ENCODE results near the gene SMARCD3. TPM values are rescaled to one million over a fixed set of nuclear protein-coding genes. Genes with fewer than 3 reads are reported as not detected.
A peak's percentile ranks its signal among the peaks of the same experiment; 100 is the strongest.

SMARCD3 gene
- total RNA-seq, result 132 TPM
- long read RNA-seq, transcript SMARCD3-203 (14 exons, 2,018 nt), result minor isoform, 17 of 215 reads
- long read RNA-seq, transcript SMARCD3-201 (13 exons, 1,993 nt), result major isoform, 153 of 215 reads
- long read RNA-seq, partial matches to known transcripts, result 20 of 215 reads
- long read RNA-seq, other reads (novel, unspliced or antisense), result 22 of 215 reads

DNA sequence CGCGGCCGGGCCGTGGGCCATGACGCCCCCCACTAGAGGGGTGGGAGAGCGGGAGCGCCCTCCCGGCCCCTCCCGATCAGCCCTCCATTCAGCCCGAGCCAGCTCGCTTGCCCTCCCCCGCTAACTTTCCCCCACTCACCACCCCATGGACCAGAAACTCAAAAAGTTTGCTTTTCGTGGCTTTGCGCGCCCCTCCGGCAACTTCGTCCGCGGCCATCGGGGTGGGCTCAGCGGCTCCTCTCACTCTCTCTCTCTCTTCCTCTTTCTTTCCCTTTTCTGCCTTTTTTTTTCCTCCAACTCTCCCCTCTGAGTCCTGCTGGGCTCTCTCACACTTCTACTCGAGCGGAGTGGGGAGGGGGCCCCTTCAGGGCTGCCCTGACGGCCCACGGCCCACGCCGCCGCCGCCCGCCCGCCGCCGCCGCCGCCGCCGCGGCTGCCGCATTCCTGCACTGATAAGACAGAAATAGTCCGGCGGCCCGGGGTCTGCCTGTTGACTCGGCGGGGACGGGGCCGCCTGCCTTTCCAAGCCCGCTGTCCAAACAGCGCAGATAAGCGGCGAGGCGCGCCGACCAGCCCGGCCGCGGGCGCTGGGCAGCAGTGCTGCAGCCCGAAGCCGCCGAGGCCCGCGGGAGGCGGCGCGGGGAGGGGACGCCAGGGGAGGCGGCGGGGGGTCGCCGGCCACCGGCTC is at the start of gene SMARCD3:
Gene SMARCD3 (minus strand): TSS at position 349 of the 688 bp plus-strand sequence. CDS start 132 bp downstream, at position 217.
- peak; percentile 58 for ATAC-seq
- intact Hi-C loops (cut with micrococcal nuclease), result no loop called here
- DNase-seq, result peak; percentile 89

DNA sequence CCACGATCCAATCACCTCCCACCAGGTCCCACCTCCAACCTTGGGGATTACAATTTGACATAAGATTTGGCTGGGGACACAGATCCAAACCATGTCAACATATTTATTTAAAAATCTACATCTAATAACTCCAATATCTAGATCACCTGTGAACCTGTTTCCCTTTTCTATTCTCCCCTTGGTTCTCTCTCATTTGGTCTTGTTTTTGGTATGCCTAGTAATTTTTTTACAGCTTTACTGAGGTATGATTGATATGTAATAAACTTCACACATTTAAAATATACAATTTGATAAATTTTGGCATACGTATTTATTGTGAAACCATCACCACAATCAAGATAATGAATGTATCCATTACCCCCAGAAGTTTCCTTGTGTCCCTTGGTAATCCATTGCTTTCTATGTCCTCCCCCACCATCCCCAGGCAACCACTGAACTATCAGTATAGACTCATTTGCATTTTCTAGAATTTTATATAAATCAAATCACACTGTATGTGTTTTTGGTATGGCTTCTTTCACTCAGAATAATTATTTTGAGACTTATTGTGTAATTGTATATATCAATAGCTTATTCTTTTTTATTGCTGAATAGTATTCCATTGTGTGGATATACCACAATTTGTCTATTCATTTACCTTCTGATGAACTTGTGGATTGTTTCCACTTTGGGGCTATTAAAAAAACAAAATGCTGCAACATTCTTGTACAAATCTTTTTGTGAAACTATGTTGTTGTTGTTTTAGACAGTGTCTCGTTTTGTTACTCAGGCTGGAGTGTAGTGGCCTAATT is 47.9 kb upstream of the SMARCD3 start:
- intact Hi-C loops (cut with micrococcal nuclease), result no loop called here
- ATAC-seq (no peak), DNase-seq (no peak)

DNA sequence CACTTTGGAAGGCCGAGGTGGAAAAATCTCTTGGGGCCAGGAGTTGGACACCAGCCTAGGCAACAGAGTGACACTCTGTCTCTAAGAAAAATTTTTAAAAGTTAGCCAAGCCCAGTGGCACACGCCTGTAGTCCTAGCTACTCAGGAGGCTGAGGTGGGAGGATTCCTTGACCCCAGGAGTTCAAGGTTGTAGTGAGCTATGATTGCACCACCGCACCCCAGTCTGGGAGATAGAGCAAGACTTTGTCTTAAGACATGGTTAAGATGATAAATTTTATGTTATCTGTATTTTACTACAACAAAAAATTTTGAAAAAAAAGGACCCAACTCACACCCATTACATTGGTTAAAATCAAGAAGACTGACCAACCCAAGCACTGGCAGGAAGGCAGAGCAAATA is 44.4 kb upstream of the SMARCD3 start:
- DNase-seq (no peak), ATAC-seq (no peak)
- intact Hi-C loops (cut with micrococcal nuclease), result no loop called here

DNA sequence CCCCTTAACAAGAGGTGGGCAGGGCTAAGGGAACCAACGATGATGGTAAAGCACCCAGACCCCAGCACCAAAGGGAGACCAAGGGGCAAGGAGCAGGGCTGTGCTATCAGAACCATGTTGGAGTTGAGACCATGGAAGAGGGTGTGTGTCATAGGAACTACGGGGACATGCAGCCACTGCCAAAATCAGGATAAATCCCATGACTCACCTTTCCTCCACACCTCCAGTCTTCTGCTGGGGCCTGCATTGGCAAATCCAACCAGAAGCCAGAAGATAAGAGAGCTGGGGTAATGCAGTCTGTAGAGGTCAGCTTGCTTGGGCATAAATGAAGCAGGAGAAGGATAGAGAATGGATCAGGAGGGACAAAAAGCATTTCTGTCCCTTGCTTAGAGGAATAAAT is 42.7 kb upstream of the SMARCD3 start:
- no peak for ATAC-seq
- no peak for DNase-seq
- intact Hi-C loops (cut with micrococcal nuclease), result no loop called here

DNA sequence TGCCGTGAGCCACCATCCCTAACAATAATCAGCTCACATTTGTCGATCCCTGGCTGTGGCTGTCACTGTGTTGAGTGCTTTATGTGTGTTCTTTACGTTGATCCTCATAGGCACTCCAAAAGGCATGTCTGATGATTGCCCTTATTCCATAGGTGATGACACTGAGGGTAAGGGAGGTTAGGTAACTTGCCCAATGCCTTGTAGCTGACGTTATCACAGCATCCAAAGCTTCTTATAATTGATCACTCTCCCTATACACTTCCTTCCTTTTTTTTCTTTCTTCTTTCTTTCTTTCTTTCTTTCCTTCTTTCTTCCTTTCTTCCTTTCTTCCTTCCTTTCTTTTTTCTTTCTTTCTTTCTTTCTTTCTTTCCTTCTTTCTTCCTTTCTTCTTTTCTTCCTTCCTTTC is 41.9 kb upstream of the SMARCD3 start:
- no peak for ATAC-seq
- no peak for DNase-seq
- intact Hi-C loops (cut with micrococcal nuclease), result no loop called here

DNA sequence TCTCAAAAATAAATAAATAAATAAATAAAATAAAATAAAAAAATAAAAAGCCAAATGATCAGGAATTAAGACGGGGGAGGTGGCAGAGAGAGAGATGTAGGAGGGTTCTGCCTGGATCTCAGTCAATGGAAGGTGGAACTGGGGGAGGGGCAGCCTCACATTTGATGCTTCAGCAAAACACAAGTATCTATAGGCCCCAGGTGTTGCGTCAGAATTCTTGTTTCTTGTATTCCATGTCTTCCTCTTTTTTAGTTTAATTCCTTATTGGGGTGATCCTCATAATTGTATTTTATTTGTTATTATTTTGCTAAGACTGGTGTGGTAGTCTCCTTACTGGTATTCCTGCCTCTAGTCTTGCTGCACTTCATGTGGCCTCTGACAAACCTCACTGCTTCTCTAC is 41.4 kb upstream of the SMARCD3 start:
- ATAC-seq, result no peak
- DNase-seq, result no peak
- intact Hi-C loops (cut with micrococcal nuclease), result no loop called here

DNA sequence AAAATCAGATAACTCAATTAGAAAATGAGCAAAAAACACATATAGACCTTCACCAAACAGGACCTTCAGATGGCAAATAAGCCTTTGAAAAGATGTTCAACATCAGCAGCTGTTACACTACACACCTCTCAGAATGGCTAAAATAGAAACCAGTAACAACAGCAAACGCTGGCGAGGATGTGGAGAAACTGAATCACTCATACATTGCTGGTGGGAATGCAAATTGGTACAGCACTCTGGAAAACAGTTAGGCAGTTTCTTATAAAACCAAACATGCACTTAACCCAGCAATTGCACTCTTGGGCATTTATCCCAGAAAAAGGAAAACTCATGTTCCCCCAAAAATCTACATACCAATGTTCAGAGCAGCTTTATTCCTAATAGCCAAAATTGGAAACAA is 37.7 kb upstream of the SMARCD3 start:
- intact Hi-C loops (cut with micrococcal nuclease), result no loop called here
- no peak for ATAC-seq
- DNase-seq, result no peak

DNA sequence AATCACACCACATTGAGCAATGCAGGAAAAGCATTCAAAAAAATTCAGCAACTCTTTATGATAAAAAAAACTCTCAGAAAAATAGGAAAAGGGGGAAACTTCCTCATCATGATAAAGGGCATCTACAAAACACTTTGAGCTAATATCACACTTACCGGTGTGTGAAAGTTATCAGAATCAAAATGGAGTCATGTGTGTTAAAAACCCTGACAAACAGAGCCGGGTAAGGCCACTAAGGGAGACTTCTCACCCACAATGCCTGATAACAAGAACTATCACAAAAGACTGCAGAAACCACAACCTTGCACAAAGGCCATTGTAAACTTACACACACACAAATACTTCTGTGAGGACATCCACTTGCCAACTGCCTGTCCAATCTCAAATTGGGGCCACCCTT is 34.8 kb upstream of the SMARCD3 start:
- DNase-seq, result no peak
- intact Hi-C loops (cut with micrococcal nuclease), result no loop called here
- ATAC-seq, result no peak

DNA sequence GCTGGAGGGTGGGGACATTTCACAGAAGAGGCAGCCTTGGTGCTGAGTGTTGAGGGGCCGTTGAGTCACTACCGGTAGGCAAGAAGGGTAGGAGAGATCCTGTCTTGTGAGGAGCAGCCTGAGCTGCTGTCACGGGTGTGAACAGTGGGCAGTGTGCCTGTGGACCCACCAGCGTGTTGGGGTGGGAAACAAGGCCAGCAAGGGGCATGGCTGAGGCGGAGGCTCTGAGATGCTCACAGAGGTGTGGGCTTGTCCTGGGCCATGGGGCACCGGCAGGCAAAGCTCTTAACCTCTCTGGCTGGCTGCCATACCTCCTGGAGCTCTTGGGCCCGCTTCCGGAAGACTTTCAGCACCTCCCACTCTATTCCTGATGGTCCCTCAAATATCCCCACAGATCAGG is 33.6 kb upstream of the SMARCD3 start:
- ATAC-seq (no peak), DNase-seq (no peak)
- intact Hi-C loops (cut with micrococcal nuclease), result no loop called here

DNA sequence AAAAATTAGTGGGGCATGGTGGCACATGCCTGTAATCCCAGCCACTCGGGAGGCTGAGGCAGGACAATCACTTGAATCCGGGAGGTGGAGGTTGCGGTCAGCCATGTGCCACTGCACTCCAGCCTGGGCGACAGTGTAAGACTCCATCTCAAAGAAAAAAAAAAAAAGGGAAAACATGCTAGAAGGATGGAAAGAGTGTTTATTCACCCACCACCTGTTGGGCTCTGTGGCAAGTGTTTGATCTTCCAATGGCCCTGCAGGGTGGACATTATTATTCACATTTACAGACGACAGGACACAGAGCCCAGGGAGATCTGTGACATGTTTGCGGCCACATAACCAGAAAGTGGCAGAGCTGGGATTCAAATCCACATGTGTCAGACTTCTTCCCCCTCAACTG is 33.2 kb upstream of the SMARCD3 start:
- intact Hi-C loops (cut with micrococcal nuclease), result no loop called here
- DNase-seq (no peak), ATAC-seq (no peak)

DNA sequence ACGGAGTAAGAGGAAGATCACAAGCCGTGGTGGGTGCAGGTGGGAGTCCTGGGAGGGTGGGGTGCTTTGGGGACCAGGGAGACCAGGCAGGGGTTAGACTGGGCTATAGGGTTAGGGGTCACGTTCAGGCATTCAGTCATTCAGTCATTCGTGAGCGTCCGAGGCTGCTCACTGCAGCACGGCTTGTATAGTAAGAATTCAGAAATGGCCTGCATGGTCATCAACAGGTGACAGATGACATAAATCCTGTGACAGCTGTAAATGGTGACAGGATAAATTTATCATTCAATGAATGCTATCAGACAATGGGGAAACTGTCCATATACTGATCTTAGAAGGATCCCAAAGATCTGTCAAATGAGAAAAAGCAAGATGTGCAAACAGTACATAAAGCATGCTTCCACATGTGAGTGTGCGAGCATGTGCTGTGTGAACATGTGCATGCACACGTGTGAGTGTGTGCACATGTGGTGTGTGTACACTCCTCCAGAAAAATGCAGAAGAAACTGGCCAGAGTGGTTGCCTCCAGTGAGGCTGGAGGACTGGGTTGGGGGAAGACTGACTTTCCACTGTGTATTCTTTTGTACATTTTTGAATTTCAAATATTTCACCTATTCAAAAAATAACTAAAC is 32.0 kb upstream of the SMARCD3 start:
- intact Hi-C loops (cut with micrococcal nuclease), result no loop called here
- ATAC-seq (no peak), DNase-seq (no peak)

DNA sequence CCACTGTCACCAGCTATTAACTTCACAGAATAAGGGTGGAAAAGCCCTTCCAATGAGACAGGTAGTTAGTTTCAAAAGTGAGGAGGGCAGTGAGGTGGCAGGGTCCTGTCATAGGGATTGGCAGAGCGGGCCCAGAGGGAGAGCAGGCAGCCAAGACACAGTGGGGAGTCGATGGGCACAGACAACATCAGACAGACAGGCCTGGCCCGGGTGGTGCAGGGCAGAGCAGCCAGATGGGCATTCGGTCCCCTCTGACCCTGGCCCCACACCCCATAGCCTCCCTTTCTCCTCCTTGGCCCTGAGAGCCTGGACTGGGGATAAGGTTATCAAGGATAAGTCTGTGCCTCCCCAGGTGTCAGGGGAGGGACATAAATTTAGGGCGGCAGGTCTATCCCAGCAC is 31.4 kb upstream of the SMARCD3 start:
- DNase-seq (no peak), ATAC-seq (no peak)
- intact Hi-C loops (cut with micrococcal nuclease), result no loop called here

DNA sequence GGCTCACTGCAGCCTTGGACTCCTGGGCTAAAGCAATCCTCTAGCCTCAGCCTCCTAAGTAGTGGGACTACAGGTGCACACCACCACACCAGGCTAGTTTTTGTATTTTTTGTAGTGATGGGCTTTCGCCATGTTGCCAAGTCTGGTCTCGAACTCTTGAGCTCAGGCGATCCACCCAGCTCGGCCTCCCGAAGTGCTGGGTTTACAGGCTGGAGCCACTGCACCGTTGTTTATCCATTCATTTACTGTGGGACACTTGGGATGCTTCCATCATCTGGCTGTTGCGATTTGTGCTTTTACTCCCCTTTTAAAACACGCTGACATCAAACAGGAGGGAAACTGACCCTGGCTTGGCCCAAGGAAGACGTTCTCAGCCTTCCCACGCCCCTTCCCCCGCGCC is 30.5 kb upstream of the SMARCD3 start:
- no peak for DNase-seq
- no peak for ATAC-seq
- intact Hi-C loops (cut with micrococcal nuclease), result no loop called here

DNA sequence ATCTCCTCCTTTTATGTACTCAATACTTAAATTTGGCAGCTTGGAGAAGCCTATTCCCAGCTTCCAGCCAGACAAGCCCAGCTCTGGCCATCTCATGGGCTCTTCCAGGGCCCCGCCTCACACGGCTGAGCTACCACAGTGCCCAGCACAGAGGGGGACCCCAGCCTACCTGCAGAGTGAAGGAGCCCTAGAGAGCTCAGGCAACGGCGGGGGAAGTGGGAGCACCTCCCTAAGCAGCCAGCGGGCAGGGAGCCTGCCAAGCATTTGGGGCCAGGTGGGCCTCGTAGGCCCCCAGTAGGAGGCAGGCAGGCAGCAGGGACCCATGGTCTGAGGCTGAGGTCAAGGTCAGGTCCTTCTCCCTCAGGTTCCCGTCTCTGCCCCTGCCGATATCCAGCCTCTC is 29.1 kb upstream of the SMARCD3 start:
- intact Hi-C loops (cut with micrococcal nuclease), result no loop called here
- ATAC-seq (no peak), DNase-seq (no peak)

DNA sequence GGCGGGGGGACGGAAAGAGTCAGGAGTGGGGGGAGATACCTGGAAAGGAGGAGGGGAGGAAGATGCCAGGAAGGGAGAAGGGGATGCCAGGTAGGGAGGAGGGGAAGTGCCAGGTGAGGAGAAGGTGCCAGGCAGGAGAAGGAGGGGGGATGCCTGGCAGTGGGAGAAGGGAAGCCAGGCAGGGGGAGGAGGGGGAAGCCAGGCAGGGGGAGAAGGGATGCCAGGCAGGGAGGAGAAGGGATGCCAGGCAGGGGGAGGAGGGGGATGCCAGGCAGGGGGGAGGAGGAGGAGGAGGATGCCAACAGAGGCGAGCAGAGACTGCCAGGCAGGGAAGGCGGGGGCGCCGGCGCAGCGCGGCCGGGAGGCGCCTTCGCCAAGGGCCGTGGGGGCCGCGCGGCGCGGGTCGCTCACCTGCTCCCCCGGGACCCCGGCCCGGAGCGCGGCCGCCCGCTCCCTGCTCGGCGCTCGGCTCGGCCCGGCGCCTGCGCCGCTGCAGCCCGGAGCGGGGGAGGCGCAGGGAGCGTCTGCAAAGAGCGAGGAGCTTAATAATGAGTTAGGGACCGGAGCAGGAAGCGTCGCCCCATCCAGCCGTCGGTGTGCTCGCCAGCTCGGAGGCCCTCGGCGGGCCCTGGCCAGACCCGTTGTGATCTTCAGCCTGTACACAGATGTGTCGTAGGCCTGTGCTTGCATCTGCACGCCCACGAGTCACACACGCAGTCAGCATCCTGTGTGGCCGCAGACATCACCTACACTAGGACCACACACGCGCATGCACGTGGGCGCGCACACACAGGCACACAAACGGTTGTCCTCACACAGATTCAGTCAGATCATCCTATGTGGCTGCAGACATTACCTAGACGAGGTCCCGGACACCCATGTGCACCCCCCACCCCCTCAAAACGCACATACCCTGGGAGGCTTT is 28.4 kb upstream of the SMARCD3 start:
- ATAC-seq, result peak; percentile 75
- intact Hi-C loops (cut with micrococcal nuclease), result no loop called here
- DNase-seq, result peak; percentile 73

DNA sequence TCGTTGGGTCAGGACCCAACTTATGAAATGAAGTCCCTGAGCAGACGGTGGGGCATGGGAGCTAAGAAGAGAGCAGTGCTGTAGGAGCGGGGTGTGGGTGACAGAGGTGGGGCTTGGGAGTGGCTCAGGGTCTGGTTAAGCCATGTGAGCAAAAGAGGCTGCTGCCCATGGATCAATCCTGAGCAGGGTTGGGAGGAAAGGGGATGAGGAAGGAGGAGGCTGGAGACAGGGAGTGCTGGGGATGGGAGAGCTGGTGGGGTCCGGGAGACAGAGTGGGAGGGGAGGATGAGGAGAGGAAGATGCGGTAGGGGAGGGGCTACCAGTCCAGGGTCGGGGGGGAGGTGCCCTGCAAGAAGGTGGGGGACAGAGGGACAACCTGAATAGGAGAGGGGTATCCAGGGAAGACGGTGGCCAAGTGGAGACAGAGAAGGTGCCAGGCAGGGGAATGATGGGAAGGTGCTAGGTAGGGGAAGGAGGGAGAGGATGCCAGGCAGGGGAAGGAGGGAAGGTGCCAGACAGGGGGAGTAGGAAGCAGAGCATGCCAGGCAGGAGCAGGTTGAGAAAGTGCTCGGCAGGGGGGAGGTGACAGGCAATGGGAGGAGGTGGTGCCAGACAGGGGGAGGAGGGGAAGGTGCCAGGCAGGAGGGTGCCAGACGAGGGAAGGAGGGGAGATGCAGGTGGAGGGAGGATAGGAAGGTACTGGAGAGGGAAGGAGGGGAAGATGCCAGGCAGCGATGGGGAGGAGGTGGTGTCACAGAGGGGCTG is 27.5 kb upstream of the SMARCD3 start:
- intact Hi-C loops (cut with micrococcal nuclease), result no loop called here
- ATAC-seq, result no peak
- no peak for DNase-seq

DNA sequence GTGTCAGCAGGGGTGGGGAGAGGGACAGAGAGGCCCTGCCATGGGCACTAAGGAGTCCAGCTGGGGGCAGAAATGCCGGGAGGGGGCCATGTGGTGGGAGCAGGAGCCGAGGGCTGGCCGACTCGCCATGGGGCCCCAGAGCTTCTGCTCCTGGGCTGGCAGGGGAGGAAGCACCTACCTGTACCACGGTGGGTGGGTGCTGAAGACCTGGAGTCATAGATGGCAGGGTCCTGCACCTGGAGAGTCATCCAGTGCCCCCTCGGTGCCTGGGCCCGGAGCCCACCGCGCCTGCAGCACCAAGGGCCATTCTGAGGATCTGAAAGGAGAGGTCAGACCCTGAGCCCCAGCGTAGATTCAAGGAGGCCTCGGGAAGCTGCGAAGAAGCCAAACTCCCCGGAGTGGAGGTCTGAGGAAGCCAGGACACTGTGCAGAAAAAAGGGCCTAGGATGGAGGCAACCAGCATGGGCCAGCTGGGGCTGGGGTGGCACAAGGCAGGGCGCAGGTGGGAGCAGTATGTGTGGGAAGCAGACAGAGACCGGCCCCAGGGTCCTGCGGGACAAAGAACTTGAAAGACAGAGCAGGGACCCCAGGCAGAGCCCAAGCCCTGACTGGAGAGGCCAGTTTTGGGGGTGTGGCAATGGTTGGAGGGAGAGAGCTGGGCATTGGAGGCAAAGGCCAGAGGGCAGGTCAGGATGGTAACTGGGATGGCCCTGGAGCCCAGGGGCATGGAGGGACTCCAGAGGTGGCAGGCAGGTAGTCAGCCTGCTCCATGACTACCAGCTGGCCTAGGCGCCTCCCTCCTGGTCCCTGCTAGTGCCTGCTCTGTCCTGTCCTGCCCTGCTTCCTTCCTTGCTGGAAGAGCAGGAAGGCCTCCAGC is 26.7 kb upstream of the SMARCD3 start:
- ATAC-seq (no peak), DNase-seq (no peak)
- intact Hi-C loops (cut with micrococcal nuclease), result no loop called here

DNA sequence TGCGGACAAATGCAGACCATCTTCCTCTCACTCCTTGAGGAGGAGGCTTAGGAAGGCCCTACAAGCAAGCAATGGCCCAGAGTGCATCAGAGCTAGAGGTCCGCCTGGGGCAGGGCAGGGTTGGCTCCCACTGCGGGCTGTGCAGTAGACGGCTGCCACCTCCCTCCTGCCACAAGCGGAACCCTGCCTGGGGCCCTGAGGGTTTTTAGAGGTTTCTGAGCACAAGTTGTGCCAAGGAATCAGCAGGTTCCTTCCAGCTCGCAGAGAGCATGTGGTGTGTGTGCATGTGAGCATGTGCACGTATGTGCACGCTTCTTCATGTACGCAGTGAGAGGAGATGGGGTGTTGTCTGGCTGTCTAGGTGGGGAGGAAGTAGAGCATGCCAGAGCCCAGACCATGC is 25.9 kb upstream of the SMARCD3 start:
- DNase-seq (no peak), ATAC-seq (no peak)
- intact Hi-C loops (cut with micrococcal nuclease), result no loop called here

Measured in left ventricle myocardium superior (tissue), 1 donor.